Measurements from ENCODE around the gene GMDS. TPM values are rescaled to one million over a fixed set of nuclear protein-coding genes. Genes with fewer than 3 reads are reported as not detected.

GMDS gene
- total RNA-seq, 1 experiment from 2014 or later: 9.7 TPM

GRCh38 chr6:2197177-2197671 lies 48.2 kb downstream of the GMDS start:
- H3K27me3 ChIP-seq (ENCODE audit: low read length): no peaks in the 10 kb centered on the region; the same call in 1 of the 2 replicates
- H3K27ac ChIP-seq (ENCODE audit: low read length): no peak overlapping the region
- no peak overlapping the region for H2AFZ ChIP-seq (ENCODE audit: low read length)
- no peak for DNase-seq
- H3K9ac ChIP-seq (ENCODE audit: low read length): no peak overlapping the region
- H3K4me3 ChIP-seq (ENCODE audit: low read length): no peak overlapping the region
- H3K4me2 ChIP-seq (ENCODE audit: low read depth, low read length, poor library complexity, severe bottlenecking): no peak overlapping the region
- H4K20me1 ChIP-seq (ENCODE audit: insufficient read depth, low read depth, low read length): peaks cover 12% of the 10 kb centered on the region; the same call in 1 of the 2 replicates
- H3K4me1 ChIP-seq (ENCODE audit: low read length): no peaks in the 10 kb centered on the region
- H3K79me2 ChIP-seq (ENCODE audit: low read length): no peaks in the 10 kb centered on the region
- no peaks in the 10 kb centered on the region for H3K9me2 ChIP-seq (replicated peaks; ENCODE audit: insufficient read depth, low read length)
- no peaks in the 10 kb centered on the region for H3K9me3 ChIP-seq (ENCODE audit: low read length)
- H3K36me3 ChIP-seq (ENCODE audit: insufficient read depth, low read length): no peaks in the 10 kb centered on the region

GRCh38 chr6:2196079-2196679 lies 49.2 kb downstream of the GMDS start:
- Histone ChIP-seq H3K4me2 (ENCODE audit: low read depth, low read length, poor library complexity, severe bottlenecking) (no peak overlapping the region), H3K9me2 (replicated peaks; ENCODE audit: insufficient read depth, low read length) (no peaks in the 10 kb centered on the region), H2AFZ (ENCODE audit: low read length) (no peak overlapping the region), H3K36me3 (ENCODE audit: insufficient read depth, low read length) (no peaks in the 10 kb centered on the region), H4K20me1 (ENCODE audit: insufficient read depth, low read depth, low read length) (peaks cover 12% of the 10 kb centered on the region; the same call in 1 of the 2 replicates), H3K4me1 (ENCODE audit: low read length) (no peaks in the 10 kb centered on the region), H3K9ac (ENCODE audit: low read length) (no peak overlapping the region), H3K9me3 (ENCODE audit: low read length) (no peaks in the 10 kb centered on the region), H3K79me2 (ENCODE audit: low read length) (no peaks in the 10 kb centered on the region), H3K27me3 (ENCODE audit: low read length) (no peaks in the 10 kb centered on the region; the same call in 1 of the 2 replicates), H3K27ac (ENCODE audit: low read length) (no peak overlapping the region), H3K4me3 (ENCODE audit: low read length) (no peak overlapping the region)
- DNase-seq: peak; percentile 74

- H3K4me2 ChIP-seq (ENCODE audit: low read depth, low read length, poor library complexity, severe bottlenecking): no peak overlapping the region
- H3K9me2 ChIP-seq (replicated peaks; ENCODE audit: insufficient read depth, low read length): no peaks in the 10 kb centered on the region
- no peaks in the 10 kb centered on the region for H3K79me2 ChIP-seq (ENCODE audit: low read length)
These were observed 50.8 kb downstream of the GMDS start for GRCh38 chr6:2194643-2195042.

GRCh38 chr6:2193931-2194330 lies 51.5 kb downstream of the GMDS start:
- H3K4me3 ChIP-seq (ENCODE audit: low read length): no peak overlapping the region
- H3K4me2 ChIP-seq (ENCODE audit: low read depth, low read length, poor library complexity, severe bottlenecking): no peak overlapping the region
- no peaks in the 10 kb centered on the region; the same call in 1 of the 2 replicates for H3K27me3 ChIP-seq (ENCODE audit: low read length)
- H3K9me2 ChIP-seq (replicated peaks; ENCODE audit: insufficient read depth, low read length): no peaks in the 10 kb centered on the region
- H3K4me1 ChIP-seq (ENCODE audit: low read length): no peaks in the 10 kb centered on the region
- H3K27ac ChIP-seq (ENCODE audit: low read length): no peak overlapping the region
- no peaks in the 10 kb centered on the region for H3K79me2 ChIP-seq (ENCODE audit: low read length)
- no peak overlapping the region for H2AFZ ChIP-seq (ENCODE audit: low read length)
- H3K36me3 ChIP-seq (ENCODE audit: insufficient read depth, low read length): no peaks in the 10 kb centered on the region
- no peak overlapping the region for H3K9ac ChIP-seq (ENCODE audit: low read length)
- DNase-seq: no peak
- no peaks in the 10 kb centered on the region for H3K9me3 ChIP-seq (ENCODE audit: low read length)
- peaks cover 12% of the 10 kb centered on the region; the same call in 1 of the 2 replicates for H4K20me1 ChIP-seq (ENCODE audit: insufficient read depth, low read depth, low read length)

More at GRCh38 chr6:2194643-2195042, 50.8 kb downstream of the GMDS start:
- Histone ChIP-seq H3K27ac (ENCODE audit: low read length) (no peak overlapping the region), H4K20me1 (ENCODE audit: insufficient read depth, low read depth, low read length) (peaks cover 12% of the 10 kb centered on the region; the same call in 1 of the 2 replicates), H3K4me1 (ENCODE audit: low read length) (no peaks in the 10 kb centered on the region), H2AFZ (ENCODE audit: low read length) (no peak overlapping the region), H3K36me3 (ENCODE audit: insufficient read depth, low read length) (no peaks in the 10 kb centered on the region), H3K4me3 (ENCODE audit: low read length) (no peak overlapping the region), H3K9ac (ENCODE audit: low read length) (no peak overlapping the region), H3K27me3 (ENCODE audit: low read length) (no peaks in the 10 kb centered on the region; the same call in 1 of the 2 replicates), H3K9me3 (ENCODE audit: low read length) (no peaks in the 10 kb centered on the region)
- no peak for DNase-seq

GRCh38 chr6:2192976-2193375 lies 52.4 kb downstream of the GMDS start:
- H3K9me2 ChIP-seq (replicated peaks; ENCODE audit: insufficient read depth, low read length): no peaks in the 10 kb centered on the region
- H4K20me1 ChIP-seq (ENCODE audit: insufficient read depth, low read depth, low read length): peaks cover 12% of the 10 kb centered on the region; the same call in 1 of the 2 replicates
- no peak overlapping the region for H3K4me2 ChIP-seq (ENCODE audit: low read depth, low read length, poor library complexity, severe bottlenecking)
- H3K27ac ChIP-seq (ENCODE audit: low read length): no peak overlapping the region
- no peak overlapping the region for H3K9ac ChIP-seq (ENCODE audit: low read length)
- no peak overlapping the region for H3K4me3 ChIP-seq (ENCODE audit: low read length)
- H3K9me3 ChIP-seq (ENCODE audit: low read length): no peaks in the 10 kb centered on the region
- no peak for DNase-seq
- no peaks in the 10 kb centered on the region; the same call in 1 of the 2 replicates for H3K27me3 ChIP-seq (ENCODE audit: low read length)
- H3K79me2 ChIP-seq (ENCODE audit: low read length): no peaks in the 10 kb centered on the region
- no peak overlapping the region for H2AFZ ChIP-seq (ENCODE audit: low read length)
- no peaks in the 10 kb centered on the region for H3K36me3 ChIP-seq (ENCODE audit: insufficient read depth, low read length)
- H3K4me1 ChIP-seq (ENCODE audit: low read length): no peaks in the 10 kb centered on the region

- Histone ChIP-seq H3K4me2 (ENCODE audit: low read depth, low read length, poor library complexity, severe bottlenecking) (no peak overlapping the region), H3K27ac (ENCODE audit: low read length) (no peak overlapping the region), H3K27me3 (ENCODE audit: low read length) (no peaks in the 10 kb centered on the region; the same call in 1 of the 2 replicates), H3K9me3 (ENCODE audit: low read length) (no peaks in the 10 kb centered on the region), H3K9me2 (replicated peaks; ENCODE audit: insufficient read depth, low read length) (no peaks in the 10 kb centered on the region), H3K4me3 (ENCODE audit: low read length) (no peak overlapping the region), H2AFZ (ENCODE audit: low read length) (no peak overlapping the region), H3K79me2 (ENCODE audit: low read length) (no peaks in the 10 kb centered on the region), H3K9ac (ENCODE audit: low read length) (no peak overlapping the region), H4K20me1 (ENCODE audit: insufficient read depth, low read depth, low read length) (peaks cover 7% of the 10 kb centered on the region; the same call in 1 of the 2 replicates), H3K36me3 (ENCODE audit: insufficient read depth, low read length) (no peaks in the 10 kb centered on the region), H3K4me1 (ENCODE audit: low read length) (0 out of 2 replicates have a peak, but pooled peaks cover 2% of the 10 kb centered on the region)
- no peak for DNase-seq
These were observed 54.0 kb downstream of the GMDS start for GRCh38 chr6:2191390-2191740.

GRCh38 chr6:2190661-2191389 lies 54.6 kb downstream of the GMDS start:
- Histone ChIP-seq H3K79me2 (ENCODE audit: low read length) (no peaks in the 10 kb centered on the region), H3K4me2 (ENCODE audit: low read depth, low read length, poor library complexity, severe bottlenecking) (no peak overlapping the region), H3K36me3 (ENCODE audit: insufficient read depth, low read length) (no peaks in the 10 kb centered on the region), H2AFZ (ENCODE audit: low read length) (no peak overlapping the region), H3K9me3 (ENCODE audit: low read length) (no peaks in the 10 kb centered on the region), H4K20me1 (ENCODE audit: insufficient read depth, low read depth, low read length) (peaks cover 4% of the 10 kb centered on the region; the same call in 1 of the 2 replicates), H3K27ac (ENCODE audit: low read length) (no peak overlapping the region), H3K9me2 (replicated peaks; ENCODE audit: insufficient read depth, low read length) (no peaks in the 10 kb centered on the region), H3K27me3 (ENCODE audit: low read length) (no peaks in the 10 kb centered on the region; the same call in 1 of the 2 replicates), H3K4me1 (ENCODE audit: low read length) (0 out of 2 replicates have a peak, but pooled peaks cover 2% of the 10 kb centered on the region), H3K4me3 (ENCODE audit: low read length) (no peak overlapping the region), H3K9ac (ENCODE audit: low read length) (no peak overlapping the region)
- DNase-seq: no peak

GRCh38 chr6:2188856-2189384 lies 56.5 kb downstream of the GMDS start:
- DNase-seq: no peak
- no peaks in the 10 kb centered on the region for H3K79me2 ChIP-seq (ENCODE audit: low read length)

More at GRCh38 chr6:2188856-2189384, 56.5 kb downstream of the GMDS start:
- Histone ChIP-seq H3K27me3 (ENCODE audit: low read length) (no peaks in the 10 kb centered on the region), H4K20me1 (ENCODE audit: insufficient read depth, low read depth, low read length) (peaks cover 11% of the 10 kb centered on the region), H3K4me1 (ENCODE audit: low read length) (0 out of 2 replicates have a peak, but pooled peaks cover 2% of the 10 kb centered on the region), H2AFZ (ENCODE audit: low read length) (no peak overlapping the region), H3K9me3 (ENCODE audit: low read length) (no peaks in the 10 kb centered on the region), H3K27ac (ENCODE audit: low read length) (no peak overlapping the region), H3K4me3 (ENCODE audit: low read length) (no peak overlapping the region), H3K36me3 (ENCODE audit: insufficient read depth, low read length) (no peaks in the 10 kb centered on the region), H3K9me2 (replicated peaks; ENCODE audit: insufficient read depth, low read length) (no peaks in the 10 kb centered on the region), H3K9ac (ENCODE audit: low read length) (no peak overlapping the region), H3K4me2 (ENCODE audit: low read depth, low read length, poor library complexity, severe bottlenecking) (no peak overlapping the region)
